ENCODE measurements around the gene ROMO1.

ROMO1 gene

DNA sequence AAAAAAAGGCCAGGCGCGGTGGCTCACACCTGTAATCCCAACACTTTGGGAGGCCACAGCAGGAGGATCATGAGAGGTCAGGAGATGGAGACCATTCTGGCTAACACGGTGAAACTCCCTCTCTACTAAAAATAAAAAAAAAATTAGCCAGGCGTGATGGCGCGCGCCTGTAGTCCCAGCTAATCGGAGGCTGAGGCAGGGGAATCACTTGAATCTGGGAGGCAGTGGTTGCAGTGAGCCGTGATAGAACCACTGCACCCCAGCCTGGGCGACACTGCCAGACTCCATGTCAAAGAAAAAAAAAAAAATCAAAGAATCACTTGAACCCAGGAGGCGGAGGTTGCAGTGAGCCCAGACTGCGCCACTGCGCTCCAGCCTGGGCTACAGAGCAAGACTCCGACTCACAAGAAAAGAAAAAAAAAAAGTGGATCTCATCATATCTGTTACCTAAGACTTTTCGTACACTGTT, 38.7 kb downstream of the ROMO1 start:
- DNase-seq (ENCODE audit: low read depth), result no peak
- TF ChIP-seq, protein P1, sequence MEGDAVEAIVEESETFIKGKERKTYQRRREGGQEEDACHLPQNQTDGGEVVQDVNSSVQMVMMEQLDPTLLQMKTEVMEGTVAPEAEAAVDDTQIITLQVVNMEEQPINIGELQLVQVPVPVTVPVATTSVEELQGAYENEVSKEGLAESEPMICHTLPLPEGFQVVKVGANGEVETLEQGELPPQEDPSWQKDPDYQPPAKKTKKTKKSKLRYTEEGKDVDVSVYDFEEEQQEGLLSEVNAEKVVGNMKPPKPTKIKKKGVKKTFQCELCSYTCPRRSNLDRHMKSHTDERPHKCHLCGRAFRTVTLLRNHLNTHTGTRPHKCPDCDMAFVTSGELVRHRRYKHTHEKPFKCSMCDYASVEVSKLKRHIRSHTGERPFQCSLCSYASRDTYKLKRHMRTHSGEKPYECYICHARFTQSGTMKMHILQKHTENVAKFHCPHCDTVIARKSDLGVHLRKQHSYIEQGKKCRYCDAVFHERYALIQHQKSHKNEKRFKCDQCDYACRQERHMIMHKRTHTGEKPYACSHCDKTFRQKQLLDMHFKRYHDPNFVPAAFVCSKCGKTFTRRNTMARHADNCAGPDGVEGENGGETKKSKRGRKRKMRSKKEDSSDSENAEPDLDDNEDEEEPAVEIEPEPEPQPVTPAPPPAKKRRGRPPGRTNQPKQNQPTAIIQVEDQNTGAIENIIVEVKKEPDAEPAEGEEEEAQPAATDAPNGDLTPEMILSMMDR (IDR thresholded peaks at IDR 0.05; ENCODE audit: insufficient read depth, low read depth, low read length, missing control alignments), result no peak
- H3K4me3 ChIP-seq (ENCODE audit: low read depth, low read length), result no peak overlapping the region

DNA sequence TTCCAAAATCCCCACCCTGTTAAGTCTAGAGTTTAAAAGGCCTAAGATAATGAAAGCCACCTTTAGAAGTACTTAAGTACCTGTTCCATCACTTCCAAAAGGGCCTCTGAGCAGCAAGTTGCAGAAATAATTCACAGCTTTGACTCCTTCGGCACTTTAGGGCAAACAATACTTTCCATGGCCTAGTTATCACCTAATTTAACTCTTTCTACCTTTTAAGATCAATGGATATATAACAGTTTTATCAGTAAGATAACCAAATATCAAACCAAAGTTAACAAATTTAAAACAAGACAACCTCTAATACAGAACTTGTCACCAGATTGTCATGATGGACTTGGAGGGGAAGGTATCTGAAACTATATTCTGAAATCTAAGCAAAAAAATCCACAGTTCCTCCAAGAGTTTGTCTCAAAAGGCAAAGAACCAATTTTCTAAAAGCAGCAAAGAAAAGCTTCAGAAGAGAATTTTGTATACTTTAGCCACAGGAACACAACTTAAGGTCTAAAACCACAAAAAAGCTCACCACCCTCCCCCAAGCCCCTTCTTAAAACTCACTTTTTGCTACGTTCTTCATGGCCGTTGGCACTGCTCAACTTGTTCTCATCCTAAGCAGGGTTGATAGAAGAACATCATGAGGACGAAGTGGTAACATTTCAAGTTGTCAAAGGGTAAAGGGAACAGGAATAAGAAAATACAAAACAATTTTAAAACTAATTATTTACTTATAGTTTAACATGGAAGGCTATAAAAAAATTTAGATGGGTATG, 39.4 kb downstream of the ROMO1 start:
- H3K4me3 ChIP-seq (ENCODE audit: low read depth, low read length), result no peak overlapping the region
- TF ChIP-seq, protein P1 (IDR thresholded peaks at IDR 0.05; ENCODE audit: insufficient read depth, low read depth, low read length, missing control alignments), result no peak
- no peak for DNase-seq (ENCODE audit: low read depth)

DNA sequence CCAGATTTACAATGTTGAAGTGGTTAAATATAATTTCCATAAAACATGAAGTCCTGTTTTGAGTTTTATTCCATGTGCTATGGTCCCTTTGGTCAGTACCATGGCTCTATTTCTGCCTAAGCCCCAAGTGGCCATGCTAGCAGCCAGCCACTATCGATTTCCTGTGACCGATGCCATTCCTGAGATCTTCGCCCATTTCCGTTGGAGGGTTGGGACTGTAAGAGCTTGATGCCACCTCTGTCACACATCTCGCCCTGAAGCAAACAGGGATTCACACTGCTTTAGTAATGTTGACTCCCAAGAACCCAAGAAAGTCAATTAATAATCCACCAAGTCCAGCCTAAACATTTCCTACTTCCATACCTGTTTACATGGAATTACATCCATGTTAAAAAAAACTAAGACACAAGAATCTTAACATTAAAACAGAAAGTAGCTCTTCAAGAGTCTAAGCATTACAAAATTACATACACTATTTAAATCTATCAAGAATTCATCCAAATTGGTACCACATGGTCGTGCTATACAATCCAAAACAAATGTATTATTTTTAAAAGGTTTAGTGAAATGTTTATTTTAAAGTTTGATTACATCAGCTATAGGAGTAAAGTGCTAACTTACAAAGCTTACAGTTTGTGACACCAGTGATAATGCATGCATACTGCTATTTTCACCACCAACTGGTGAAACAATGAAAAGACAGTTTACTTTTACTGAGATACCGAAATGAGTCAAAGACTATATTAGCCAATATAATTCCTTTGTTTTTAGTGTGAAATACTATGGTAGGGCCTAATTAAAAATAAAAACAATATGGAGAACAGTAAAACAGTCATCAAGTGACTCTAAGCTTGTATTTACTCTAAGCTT, 40.3 kb downstream of the ROMO1 start:
- DNase-seq (ENCODE audit: low read depth), result peak; percentile 34
- TF ChIP-seq, protein P1 (IDR thresholded peaks at IDR 0.05; ENCODE audit: insufficient read depth, low read depth, low read length, missing control alignments), result peak; percentile 22
- H3K4me3 ChIP-seq (ENCODE audit: low read depth, low read length), result peak overlapping the region; percentile 92

DNA sequence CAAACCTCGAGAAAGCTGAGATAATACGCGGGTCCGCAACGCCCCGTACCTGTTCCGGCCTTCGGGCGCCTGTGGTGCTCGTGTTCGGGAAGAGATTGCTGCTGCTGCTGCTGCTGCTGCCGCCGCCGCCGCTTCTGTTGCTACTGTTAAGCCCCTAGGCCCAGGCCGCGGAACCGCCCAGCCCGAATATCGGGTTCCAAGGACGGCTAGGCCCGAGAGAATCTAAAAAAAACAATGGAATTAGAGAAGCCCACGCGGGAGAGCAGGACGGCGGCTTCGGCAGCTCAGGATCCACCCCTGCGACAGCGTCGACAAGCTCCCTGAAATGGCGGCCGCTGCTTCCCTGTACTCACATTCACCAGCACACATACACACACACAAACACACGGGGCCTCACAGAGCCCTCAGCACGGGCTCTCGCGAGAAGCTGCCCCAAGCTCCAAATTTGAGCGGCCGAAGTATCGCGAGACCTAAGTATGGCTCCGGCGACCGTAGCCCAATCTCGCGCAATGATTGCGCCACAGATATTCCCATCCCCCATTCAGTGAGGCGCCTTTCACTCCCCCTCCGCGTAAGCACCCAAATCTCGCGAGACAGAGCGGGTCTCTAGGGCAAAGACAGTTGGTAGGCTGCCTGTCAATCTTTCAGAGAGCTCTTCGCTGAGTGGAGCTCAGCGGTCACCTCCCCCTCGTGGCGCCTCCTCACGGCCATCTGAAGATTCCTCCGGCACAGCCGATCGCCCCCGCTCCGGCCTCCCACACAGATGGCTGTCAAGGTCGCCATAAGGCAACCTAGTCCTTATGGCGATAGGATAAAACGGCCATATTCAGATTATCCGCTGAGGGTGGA, 42.9 kb downstream of the ROMO1 start, which contains the start of gene RBM39:
TSS of gene RBM39 (minus strand) at position 369 of the 849 bp plus-strand sequence. CDS start 1,386 bp downstream, outside the sequence.
- H3K4me3 ChIP-seq (ENCODE audit: low read depth, low read length), result peak within 1 kb of the TSS; percentile 92
- DNase-seq (ENCODE audit: low read depth), result peak; percentile 100
- TF ChIP-seq, protein P1 (IDR thresholded peaks at IDR 0.05; ENCODE audit: insufficient read depth, low read depth, low read length, missing control alignments), result no peak

DNA sequence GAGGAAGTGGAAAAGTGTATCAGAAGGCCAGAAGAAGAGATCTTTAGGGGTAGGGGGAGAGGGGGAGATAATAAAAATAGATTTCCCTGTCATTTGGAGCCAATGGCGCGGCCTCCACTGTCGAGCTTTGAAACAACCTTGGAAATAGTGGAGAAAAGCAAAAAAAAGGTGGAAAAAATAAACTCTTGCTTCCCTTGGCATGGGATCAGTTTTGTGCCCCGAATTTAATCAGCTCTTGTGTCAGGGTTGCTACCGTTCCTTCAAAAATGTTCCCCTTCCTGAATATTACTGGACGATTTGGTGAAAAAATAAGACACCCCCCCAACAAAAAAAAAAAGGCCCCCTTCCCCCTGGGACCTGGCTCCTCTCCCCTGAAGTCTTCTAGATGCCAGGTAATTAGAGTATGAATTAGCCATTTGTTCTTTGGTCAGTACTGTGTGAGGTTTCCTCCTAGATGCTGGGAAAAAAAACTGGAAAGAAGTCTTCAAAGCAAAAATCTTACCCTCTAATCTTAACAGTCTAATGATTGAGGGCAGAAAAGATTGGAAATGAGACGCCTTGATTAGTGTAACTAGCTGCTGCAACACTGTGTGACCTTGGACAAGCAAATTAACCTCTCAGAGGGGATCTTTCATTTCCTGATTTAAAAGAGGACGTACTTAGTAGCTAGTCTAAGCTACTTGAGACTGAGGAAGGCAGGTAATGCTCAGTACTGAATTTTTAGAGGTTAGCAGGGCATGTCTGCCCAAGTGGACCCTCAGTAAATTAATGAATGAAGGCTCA, 43.7 kb downstream of the ROMO1 start:
- DNase-seq (ENCODE audit: low read depth), result peak; percentile 88
- TF ChIP-seq, protein P1 (IDR thresholded peaks at IDR 0.05; ENCODE audit: insufficient read depth, low read depth, low read length, missing control alignments), result no peak
- peak overlapping the region; percentile 66 for H3K4me3 ChIP-seq (ENCODE audit: low read depth, low read length)

All from GM12865 (cell line).